Liver (tissue), 9 donors: ENCODE measurements around the gene MMD. TPM values are rescaled to one million over a fixed set of nuclear protein-coding genes. Genes with fewer than 3 reads are reported as not detected.

ENCODE experiments used
- DNase-seq: peaks from one replicate; pipeline ENCODE4 v3.0.0-alpha.2; 2017; ENCODE audit warnings: low spot score
- H3K27ac ChIP-seq, 2 donors: one replicate each; pipeline ENCODE4 v1.7.0; 2013; ENCODE audit warnings: inconsistent platforms in 2 of 2, low read length in 2 of 2, control low read depth in 1 of 2, low read depth in 1 of 2, mild to moderate bottlenecking in 1 of 2
- H3K27me3 ChIP-seq, 4 donors: one replicate each; pipeline versions ENCODE4 v1.6.1 to v1.7.0; 2013; ENCODE audit warnings: low read length in 3 of 4, inconsistent platforms in 1 of 4, mild to moderate bottlenecking in 1 of 4, moderate library complexity in 1 of 4; ENCODE audit not compliant: control insufficient read depth in 4 of 4, insufficient read depth in 4 of 4
- H3K36me3 ChIP-seq, 4 donors: one replicate each; pipeline versions ENCODE4 v1.6.1 to v1.7.0; 2013; ENCODE audit warnings: low read length in 3 of 4, mild to moderate bottlenecking in 3 of 4, low read depth in 1 of 4, moderate library complexity in 1 of 4; ENCODE audit not compliant: control insufficient read depth in 4 of 4, insufficient read depth in 3 of 4
- H3K4me1 ChIP-seq, 4 donors: one replicate each; pipeline versions ENCODE4 v1.6.1 to v1.7.0; 2013; ENCODE audit warnings: low read length in 3 of 4, mild to moderate bottlenecking in 3 of 4, moderate library complexity in 1 of 4; ENCODE audit not compliant: control insufficient read depth in 4 of 4, insufficient read depth in 4 of 4
- H3K4me3 ChIP-seq, 3 donors: one replicate each; pipeline versions ENCODE4 v1.6.1 to v1.7.0; 2013; ENCODE audit warnings: low read length in 3 of 3, control low read depth in 1 of 3, low read depth in 1 of 3, mild to moderate bottlenecking in 1 of 3
- H3K9ac ChIP-seq, 2 donors: one replicate each; pipeline ENCODE4 v1.7.0; 2013; ENCODE audit warnings: low read length in 2 of 2, mild to moderate bottlenecking in 2 of 2, moderate library complexity in 2 of 2, control low read depth in 1 of 2, low read depth in 1 of 2
- H3K9me3 ChIP-seq, 4 donors: one replicate each; pipeline versions ENCODE4 v1.6.1 to v1.7.0; 2013; ENCODE audit warnings: low read length in 3 of 4; ENCODE audit not compliant: control insufficient read depth in 4 of 4
- ATF3 ChIP-seq: IDR thresholded peaks from 2 replicates; pipeline ENCODE4 v1.6.1; 2016; ENCODE audit warnings: antibody characterized with exemption
- CTCF ChIP-seq: fragments of 150-350 bp; IDR thresholded peaks from 2 replicates; pipeline ENCODE4 v1.5.1; 2017; ENCODE audit warnings: improper control_type of control experiment, low read depth, low read length; ENCODE audit not compliant: missing input control
- EGR1 ChIP-seq, 2 donors: IDR thresholded peaks; 2 replicates each; pipeline ENCODE4 v1.6.1; 2016 to 2018; ENCODE audit warnings: antibody characterized with exemption in 2 of 2, low read depth in 2 of 2
- FOXA1 ChIP-seq: IDR thresholded peaks from 2 replicates; pipeline ENCODE4 v1.6.1; 2016; ENCODE audit warnings: antibody characterized with exemption
- FOXA2 ChIP-seq: IDR thresholded peaks from 2 replicates; pipeline ENCODE4 v1.6.1; 2016; ENCODE audit warnings: antibody characterized with exemption
- GABPA ChIP-seq, 2 donors: IDR thresholded peaks in 1 of 2; conservative IDR thresholded peaks in 1 of 2; 2 replicates each; pipeline ENCODE4 v1.6.1; 2016; ENCODE audit warnings: antibody characterized with exemption in 2 of 2, mild to moderate bottlenecking in 1 of 2, moderate library complexity in 1 of 2
- HNF4A ChIP-seq, 2 donors: conservative IDR thresholded peaks; 2 replicates each; pipeline ENCODE4 v1.6.1; 2016; ENCODE audit warnings: antibody characterized with exemption in 2 of 2, mild to moderate bottlenecking in 2 of 2
- HNF4G ChIP-seq: IDR thresholded peaks from 2 replicates; pipeline ENCODE4 v1.6.1; 2016; ENCODE audit warnings: antibody characterized with exemption
- JUND ChIP-seq, 2 donors: IDR thresholded peaks; 2 replicates each; pipeline ENCODE4 v1.6.1; 2016; ENCODE audit warnings: antibody characterized with exemption in 2 of 2
- MAX ChIP-seq: IDR thresholded peaks from 2 replicates; pipeline ENCODE4 v1.6.1; 2016; ENCODE audit warnings: antibody characterized with exemption
- NR2F2 ChIP-seq: IDR thresholded peaks from 2 replicates; pipeline ENCODE4 v1.6.1; 2016; ENCODE audit warnings: antibody characterized with exemption
- RAD21 ChIP-seq, 2 donors: IDR thresholded peaks; 2 replicates each; pipeline ENCODE4 v1.6.1; 2016; ENCODE audit warnings: antibody characterized with exemption in 2 of 2, mild to moderate bottlenecking in 2 of 2
- REST ChIP-seq: IDR thresholded peaks from 2 replicates; pipeline ENCODE4 v1.6.1; 2016; ENCODE audit warnings: antibody characterized with exemption, mild to moderate bottlenecking
- RXRA ChIP-seq, 2 donors: IDR thresholded peaks; 2 replicates each; pipeline ENCODE4 v1.6.1; 2017 to 2018; ENCODE audit warnings: antibody characterized with exemption in 2 of 2, mild to moderate bottlenecking in 1 of 2
- SP1 ChIP-seq: IDR thresholded peaks from 2 replicates; pipeline ENCODE4 v1.6.1; 2018; ENCODE audit warnings: antibody characterized with exemption, mild to moderate bottlenecking
- TAF1 ChIP-seq: conservative IDR thresholded peaks from 2 replicates; pipeline ENCODE4 v1.6.1; 2016; ENCODE audit warnings: antibody characterized with exemption, mild to moderate bottlenecking
- YY1 ChIP-seq: IDR thresholded peaks from 2 replicates; pipeline ENCODE4 v1.6.1; 2016; ENCODE audit warnings: antibody characterized with exemption, mild to moderate bottlenecking
- ZBTB33 ChIP-seq: IDR thresholded peaks from 2 replicates; pipeline ENCODE4 v1.6.1; 2016; ENCODE audit warnings: antibody characterized with exemption
- WGBS: extraction: QIAGEN DNeasy Blood & Tissue Kit; methylation state at CpG from one replicate; pipeline ENCODE4 v1.1.7; 2013; 5-methylcytosine and 5-hydroxymethylcytosine counted together
- polyA plus RNA-seq, 2 donors: library from polyadenylated mRNA; stranded (reverse) in 1 of 2; unstranded in 1 of 2; fragments of 200-250 nt in 1 of 2; fragments of >200 nt in 1 of 2; fragmentation: Nextera tagmentation in 1 of 2; extraction: Ambion mirVana in 1 of 2; gene quantifications; one replicate each; pipeline versions ENCODE4 v1.2.1 to v1.2.3, GENCODE V29; 2013 to 2015
- total RNA-seq, 2 donors: library from RNA; depleted of rRNA; stranded (reverse); fragments of >200 nt; gene quantifications; one replicate each; pipeline ENCODE4 v1.2.3, GENCODE V29; 2014
- donor health status: healthy.
- donor health status: healthy.
- donor health status: healthy.
- donor health status: healthy.
- donor health status: healthy.

Gene MMD
- total and polyA plus RNA-seq, 4 donors, result 4.9 to 18.7 (median 11.4) TPM

- no peak for TF ChIP-seq ATF3
- TF ChIP-seq FOXA1, result no peak
- no peak for TF ChIP-seq YY1
- TF ChIP-seq RAD21 (IDR thresholded peaks at IDR 0.05), result no peak
- TF ChIP-seq JUND (IDR thresholded peaks at IDR 0.05), result no peak
- TF ChIP-seq EGR1 (IDR thresholded peaks at IDR 0.05; ENCODE audit: low read depth in 2 of 2), result no peak
- no peak for TF ChIP-seq MAX
- no peak for TF ChIP-seq HNF4A (conservative IDR thresholded peaks at IDR 0.05)
- TF ChIP-seq GABPA (IDR thresholded peaks at IDR 0.05 in 1 of 2, conservative IDR thresholded peaks at IDR 0.05 in 1 of 2), result no peak
- TF ChIP-seq CTCF, result no peak
- TF ChIP-seq RXRA (IDR thresholded peaks at IDR 0.05), result no peak
- TF ChIP-seq HNF4G, result no peak
- TF ChIP-seq SP1, result no peak
- TF ChIP-seq NR2F2, result no peak
- TF ChIP-seq REST, result no peak
- no peak for TF ChIP-seq ZBTB33
- TF ChIP-seq TAF1, result no peak
- no peak for TF ChIP-seq FOXA2
- WGBS, result 95% methylated on average over 4 of the region's 4 CpGs
- H3K9ac ChIP-seq, result no peak overlapping the region
- no peak overlapping the region for H3K4me3 ChIP-seq
- no peak for DNase-seq
- no peaks in the 10 kb centered on the region for H3K9me3 ChIP-seq
- no peaks in the 10 kb centered on the region for H3K36me3 ChIP-seq
- H3K27ac ChIP-seq, result no peak overlapping the region
- H3K27me3 ChIP-seq, result no peaks in the 10 kb centered on the region
- peaks cover 2 to 11% (median 7%) of the 10 kb centered on the region in 4 donors for H3K4me1 ChIP-seq
Observed at GRCh38 chr17:55436224-55437158, 14.9 kb upstream of the MMD start.
